Choroid plexus epithelial cell (primary cell): Measurements from ENCODE around the gene SYCP2.
"Not testable (repeated sequence)": the region's sequence is repeated elsewhere in the genome, so short reads cannot be mapped to it uniquely, and the experiment has no call there.

ENCODE experiments used
- DNase-seq: peaks from one replicate; pipeline ENCODE4 v3.0.0-alpha.2; 2010; ENCODE audit warnings: low read depth
- H3K4me3 ChIP-seq: 2 replicates; pipeline ENCODE4 v1.5.1; 2011; ENCODE audit warnings: low read depth, mild to moderate bottlenecking, control low read depth, low read length, moderate library complexity
- CTCF ChIP-seq: conservative IDR thresholded peaks from 2 replicates; pipeline ENCODE4 v1.5.1; 2011; ENCODE audit warnings: low read depth, mild to moderate bottlenecking, control low read depth, inconsistent platforms, low read length, moderate library complexity

SYCP2 gene

DNA sequence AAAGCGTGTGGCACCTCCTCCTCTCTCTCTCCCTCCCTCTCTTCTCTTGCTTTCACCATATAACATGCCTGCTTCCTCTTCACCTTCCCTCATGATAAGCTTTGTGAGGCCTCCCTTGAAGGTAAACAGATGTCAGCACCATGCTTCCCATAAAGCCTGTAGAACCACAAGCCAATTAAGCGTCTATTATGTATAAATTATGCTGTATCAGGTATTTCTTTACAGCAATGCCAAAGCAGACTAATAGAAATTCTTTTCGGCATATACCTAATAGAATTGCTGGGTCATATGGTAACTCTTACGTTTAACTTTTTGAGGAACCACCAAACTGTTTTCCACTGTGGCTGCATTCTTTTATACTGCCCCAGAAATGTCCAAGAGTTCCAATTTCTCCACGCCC, 75.0 kb downstream of the SYCP2 start:
- no peak for TF ChIP-seq CTCF
- H3K4me3 ChIP-seq = no peak overlapping the region
- DNase-seq = no peak

DNA sequence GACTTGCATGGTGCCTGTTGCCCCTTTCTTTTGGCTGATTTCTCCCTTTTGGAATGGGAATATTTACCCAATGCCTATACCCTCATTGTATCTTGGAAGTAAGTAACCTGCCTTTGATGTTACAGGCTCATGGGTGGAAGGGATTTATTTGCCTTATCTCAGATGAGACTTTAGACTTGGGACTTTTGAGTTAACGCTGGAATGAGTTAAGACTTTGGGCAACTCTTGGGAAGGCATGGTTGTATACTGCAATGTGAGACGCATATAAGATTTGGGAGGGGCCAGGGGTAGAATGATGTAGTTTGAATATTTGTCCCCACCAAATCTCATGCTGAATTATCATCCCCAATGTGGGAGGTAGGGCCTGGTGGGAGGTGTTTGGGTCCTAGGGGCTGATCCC, 75.5 kb downstream of the SYCP2 start:
- DNase-seq = no peak
- H3K4me3 ChIP-seq = no peak overlapping the region
- TF ChIP-seq CTCF = no peak

- not testable (repeated sequence) for H3K4me3 ChIP-seq
Measured at GRCh38 chr20:59856941-59857340, 76.5 kb downstream of the SYCP2 start.

GRCh38 chr20:59856526-59856925, 76.9 kb downstream of the SYCP2 start:
- not testable (repeated sequence) for H3K4me3 ChIP-seq, DNase-seq

More at GRCh38 chr20:59856941-59857340, 76.5 kb downstream of the SYCP2 start:
- DNase-seq = not testable (repeated sequence)

DNA sequence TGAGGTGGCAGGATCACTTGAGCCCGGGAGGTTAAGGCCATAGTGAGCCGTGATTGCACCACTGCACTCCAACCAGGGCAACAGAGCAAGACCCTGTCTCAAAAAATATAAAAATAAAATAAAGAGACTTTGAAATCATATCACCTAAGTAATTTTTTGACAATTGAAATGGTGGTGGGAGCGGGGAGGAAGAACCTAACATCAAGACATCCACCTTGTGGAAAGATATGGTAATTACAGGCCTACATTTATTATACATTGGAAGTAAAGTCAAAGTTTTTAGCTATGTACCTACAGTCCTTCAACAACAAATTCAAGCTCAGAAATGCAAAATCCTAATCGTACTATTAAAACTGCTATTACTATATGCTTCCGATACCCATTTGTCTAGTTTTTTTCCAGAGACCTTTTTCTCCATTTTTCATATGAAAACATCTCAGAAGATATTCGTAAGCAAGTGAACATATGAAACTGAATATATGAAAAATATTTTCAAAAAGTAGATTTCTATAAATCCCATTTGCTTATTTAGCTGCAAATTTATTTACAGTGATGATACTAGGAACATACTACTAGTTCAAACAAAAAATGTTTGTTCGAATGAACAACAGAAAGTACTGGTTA, 83.3 kb downstream of the SYCP2 start:
- H3K4me3 ChIP-seq = no peak overlapping the region
- DNase-seq = peak; percentile 69
- peak; percentile 62 for TF ChIP-seq CTCF

DNA sequence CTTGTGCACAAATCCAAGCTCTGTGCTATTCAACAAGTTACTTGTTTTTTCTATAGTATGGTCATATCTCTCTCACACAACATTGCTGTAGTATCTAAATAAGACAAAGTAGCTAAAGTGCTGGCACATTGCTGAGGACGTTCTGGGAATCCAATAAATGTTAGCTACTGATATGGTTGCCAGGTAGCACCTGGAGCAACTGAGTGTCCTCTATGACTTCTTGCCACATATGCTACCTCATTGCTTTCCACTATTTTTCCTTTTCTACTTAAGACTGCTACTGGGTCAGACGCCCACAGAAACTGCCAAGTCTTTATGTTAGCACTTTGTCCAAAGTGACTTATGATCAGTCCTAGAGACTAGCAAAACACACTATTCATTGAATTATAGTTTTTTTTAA, 85.3 kb downstream of the SYCP2 start:
- no peak overlapping the region for H3K4me3 ChIP-seq
- no peak for TF ChIP-seq CTCF
- DNase-seq = no peak

- DNase-seq = no peak
- no peak overlapping the region for H3K4me3 ChIP-seq
- TF ChIP-seq CTCF = no peak
Measured at GRCh38 chr20:59845472-59845871, 88.0 kb downstream of the SYCP2 start.

DNA sequence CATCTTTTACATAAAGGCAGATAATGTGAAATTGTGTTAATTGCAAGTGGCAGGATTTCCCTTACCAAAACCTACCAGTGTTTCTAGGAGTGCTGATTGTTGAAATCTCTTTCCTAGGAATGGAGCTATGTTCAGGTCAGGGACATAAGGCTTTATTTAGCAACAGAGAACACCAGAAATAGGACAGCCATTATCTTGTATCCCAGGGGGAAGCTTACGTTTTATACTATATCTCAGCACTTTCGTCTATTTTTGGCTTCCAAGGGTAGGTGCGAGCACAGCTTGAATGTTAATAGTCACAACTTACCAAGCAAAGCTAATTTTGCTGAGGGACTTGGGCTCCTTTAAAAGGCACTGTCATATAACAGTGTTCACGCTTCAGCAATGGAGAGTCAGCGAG, 94.0 kb downstream of the SYCP2 start:
- no peak for TF ChIP-seq CTCF
- DNase-seq = no peak
- H3K4me3 ChIP-seq = no peak overlapping the region
